OCI-LY7 (cell line): ENCODE data around the gene YARS1. TPM values are rescaled to one million over a fixed set of nuclear protein-coding genes. Genes with fewer than 3 reads are reported as not detected.
"Not testable (repeated sequence)": the region's sequence is repeated elsewhere in the genome, so short reads cannot be mapped to it uniquely, and the experiment has no call there.

ENCODE experiments used
- BruUV-seq: library from RNA; stranded (reverse); fragments of 400-500 nt; replicated peaks from 2 replicates; lab custom pipeline; 2021; lab: Mats Ljungman, UMichigan
- CTCF ChIA-PET: fragments of 300-600 bp; sonication (Branson Sonifier 250); formaldehyde crosslinking; loops from one replicate; lab custom pipeline; 2022; ENCODE audit warnings: antibody characterized with exemption; ENCODE audit not compliant: unreplicated experiment; lab: Charles Lee
- POLR2A ChIA-PET: fragments of 300-600 bp; sonication (Branson Sonifier 250); formaldehyde crosslinking; loops from one replicate; lab custom pipeline; 2022; ENCODE audit warnings: antibody characterized with exemption; lab: Charles Lee
- DNase-seq: peaks from one replicate; pipeline ENCODE4 v3.0.0-alpha.2; 2015; ENCODE audit warnings: low spot score
- H2AFZ ChIP-seq: fragments of 200-600 bp; sonication (generic), shearing (Covaris generic); 2 replicates; pipeline ENCODE4 v1.6.1; 2014; ENCODE audit warnings: mild to moderate bottlenecking, antibody characterized with exemption, low read length, moderate library complexity
- H3K27ac ChIP-seq: fragments of 200-600 bp; sonication (generic); 2 replicates; pipeline ENCODE4 v1.5.1; 2014; ENCODE audit warnings: mixed run types, low read depth, mild to moderate bottlenecking, moderate library complexity, low read length, inconsistent platforms; ENCODE audit not compliant: poor library complexity, severe bottlenecking
- H3K36me3 ChIP-seq: fragments of 200-600 bp; sonication (generic); 2 replicates; pipeline ENCODE4 v1.6.1; 2014; ENCODE audit warnings: mild to moderate bottlenecking, antibody characterized with exemption, low read length, moderate library complexity, mixed read lengths; ENCODE audit not compliant: insufficient read depth
- H3K4me1 ChIP-seq: fragments of 200-600 bp; sonication (generic); 2 replicates; pipeline ENCODE4 v1.5.1; 2014; ENCODE audit warnings: mild to moderate bottlenecking, low read length; ENCODE audit not compliant: insufficient read depth, poor library complexity, severe bottlenecking
- H3K4me2 ChIP-seq: fragments of 200-600 bp; sonication (generic); 2 replicates; pipeline ENCODE4 v1.6.1; 2014; ENCODE audit warnings: mild to moderate bottlenecking, low read length
- H3K4me3 ChIP-seq: fragments of 200-600 bp; sonication (generic); 2 replicates; pipeline ENCODE4 v1.5.1; 2014; ENCODE audit warnings: mild to moderate bottlenecking, low read depth, low read length; ENCODE audit not compliant: poor library complexity, severe bottlenecking
- H3K79me2 ChIP-seq: fragments of 200-600 bp; sonication (generic); 2 replicates; pipeline ENCODE4 v1.6.1; 2016; ENCODE audit warnings: low read depth, mild to moderate bottlenecking, low read length, moderate library complexity, mixed read lengths; ENCODE audit not compliant: insufficient read depth
- H3K9me2 ChIP-seq: fragments of 200-600 bp; sonication (generic); 2 replicates; pipeline ENCODE4 v1.6.1; 2016; ENCODE audit warnings: mild to moderate bottlenecking, low read length, mixed read lengths; ENCODE audit not compliant: insufficient read depth
- H3K9me3 ChIP-seq: fragments of 200-600 bp; sonication (generic); 2 replicates; pipeline ENCODE4 v1.6.1; 2014; ENCODE audit warnings: mild to moderate bottlenecking, mixed run types, low read length, mixed read lengths
- H4K20me1 ChIP-seq: fragments of 200-600 bp; sonication (generic); 2 replicates; pipeline ENCODE4 v1.6.1; 2014; ENCODE audit warnings: mild to moderate bottlenecking, antibody characterized with exemption, low read length, moderate library complexity, mixed read lengths; ENCODE audit not compliant: insufficient read depth
- EZH2phosphoT487 ChIP-seq: fragments of 200-600 bp; sonication (generic); IDR thresholded peaks from 2 replicates; pipeline ENCODE4 v1.6.1; 2018; ENCODE audit warnings: low read depth, borderline replicate concordance, mild to moderate bottlenecking, mixed run types, antibody characterized with exemption, low read length, moderate library complexity, mixed read lengths
- intact Hi-C: fragments of 100-400 bp; cut with micrococcal nuclease; formaldehyde crosslinking; loops from one replicate; pipeline ENCODE4 v1.10.0; 2022; ENCODE audit not compliant: unreplicated experiment
- total RNA-seq, 2 experiments: library from RNA; depleted of rRNA in 1 of 2; stranded (reverse); fragments of >200 nt in 1 of 2; shearing (Covaris generic) in 1 of 2; gene quantifications; 2 replicates each; pipeline ENCODE4 v1.2.3, GENCODE V29; 2014 to 2022
- TF ChIP-seq, protein P1 (sequence below): fragments of 200-600 bp; sonication (generic); conservative IDR thresholded peaks from 2 replicates; pipeline ENCODE4 v1.5.1; 2014; ENCODE audit warnings: mild to moderate bottlenecking, antibody characterized with exemption, low read length, moderate library complexity, mixed read lengths

The YARS1 gene
- total RNA-seq, 2 experiments from 2014 or later: 276 to 321 TPM

DNA sequence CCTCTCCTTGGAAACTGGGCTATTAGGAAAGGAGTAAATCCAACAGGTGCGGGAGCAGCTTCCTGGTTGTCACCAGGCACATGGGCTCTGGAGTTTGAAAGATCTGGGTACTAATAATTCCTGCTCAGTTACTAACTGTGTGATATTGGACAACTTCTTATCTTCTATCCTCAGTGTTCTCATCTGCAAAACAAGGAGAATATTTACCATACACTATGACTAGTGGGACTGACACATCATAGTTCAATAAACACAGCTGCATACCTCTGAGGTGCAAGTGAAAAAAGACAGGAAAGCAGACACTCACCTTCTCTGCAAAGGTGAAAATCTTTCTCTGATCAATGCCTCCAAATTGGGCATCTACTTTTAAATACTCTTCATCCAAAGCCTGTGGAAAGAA is 19.7 kb downstream of the YARS1 start:
- Histone ChIP-seq H3K9me2 (no peaks in the 10 kb centered on the region), H3K27ac (no peak overlapping the region), H4K20me1 (peaks cover 7% of the 10 kb centered on the region; the same call in 1 of the 2 replicates), H3K9me3 (no peaks in the 10 kb centered on the region), H3K36me3 (peaks cover 95% of the 10 kb centered on the region), H3K4me1 (no peaks in the 10 kb centered on the region), H3K4me2 (no peak overlapping the region), H3K4me3 (no peak overlapping the region), H2AFZ (no peak overlapping the region), H3K79me2 (peaks cover 8% of the 10 kb centered on the region)
- CTCF ChIA-PET: interaction anchor here (0.6 kb wide), 1 partner anchor 75 kb away, joined by 6 read pairs; no protein-coding TSS in a partner anchor
- no TSS peak for BruUV-seq
- intact Hi-C loops: no loop called here
- POLR2A ChIA-PET: no interaction called here
- DNase-seq: no peak
- TF ChIP-seq EZH2phosphoT487: no peak
- TF ChIP-seq, protein P1, sequence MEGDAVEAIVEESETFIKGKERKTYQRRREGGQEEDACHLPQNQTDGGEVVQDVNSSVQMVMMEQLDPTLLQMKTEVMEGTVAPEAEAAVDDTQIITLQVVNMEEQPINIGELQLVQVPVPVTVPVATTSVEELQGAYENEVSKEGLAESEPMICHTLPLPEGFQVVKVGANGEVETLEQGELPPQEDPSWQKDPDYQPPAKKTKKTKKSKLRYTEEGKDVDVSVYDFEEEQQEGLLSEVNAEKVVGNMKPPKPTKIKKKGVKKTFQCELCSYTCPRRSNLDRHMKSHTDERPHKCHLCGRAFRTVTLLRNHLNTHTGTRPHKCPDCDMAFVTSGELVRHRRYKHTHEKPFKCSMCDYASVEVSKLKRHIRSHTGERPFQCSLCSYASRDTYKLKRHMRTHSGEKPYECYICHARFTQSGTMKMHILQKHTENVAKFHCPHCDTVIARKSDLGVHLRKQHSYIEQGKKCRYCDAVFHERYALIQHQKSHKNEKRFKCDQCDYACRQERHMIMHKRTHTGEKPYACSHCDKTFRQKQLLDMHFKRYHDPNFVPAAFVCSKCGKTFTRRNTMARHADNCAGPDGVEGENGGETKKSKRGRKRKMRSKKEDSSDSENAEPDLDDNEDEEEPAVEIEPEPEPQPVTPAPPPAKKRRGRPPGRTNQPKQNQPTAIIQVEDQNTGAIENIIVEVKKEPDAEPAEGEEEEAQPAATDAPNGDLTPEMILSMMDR: no peak

DNA sequence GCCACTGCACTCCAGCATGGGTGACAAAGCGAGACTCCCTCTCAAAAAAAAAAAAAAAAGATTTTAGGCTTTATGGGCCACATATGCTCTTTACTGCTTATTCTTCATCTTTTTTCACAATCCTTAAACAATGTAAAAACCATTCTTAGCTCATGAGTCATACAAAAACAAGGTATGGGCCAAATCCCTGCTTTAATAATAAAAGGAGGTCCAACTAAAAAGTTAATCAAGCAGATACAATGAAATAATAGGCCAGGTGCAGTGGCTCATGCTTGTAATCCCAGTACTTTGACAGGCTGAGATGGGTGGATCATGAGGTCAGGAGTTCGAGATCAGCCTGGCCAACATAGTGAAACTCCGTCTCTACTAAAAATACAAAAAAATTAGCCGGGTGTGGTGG is 21.4 kb downstream of the YARS1 start:
- H3K4me3 ChIP-seq, H4K20me1 ChIP-seq, DNase-seq, H3K4me1 ChIP-seq, BruUV-seq, H3K4me2 ChIP-seq, H3K27ac ChIP-seq, H2AFZ ChIP-seq, intact Hi-C loops, H3K9me3 ChIP-seq, H3K9me2 ChIP-seq, CTCF ChIA-PET, H3K79me2 ChIP-seq: not testable (repeated sequence)
- POLR2A ChIA-PET: interaction anchor here (0.7 kb wide), 1 partner anchor 331 kb away, joined by 3 read pairs; the partner anchor contains the start of gene ZBTB8B
- H3K36me3 ChIP-seq: peaks cover 97% of the 10 kb centered on the region

DNA sequence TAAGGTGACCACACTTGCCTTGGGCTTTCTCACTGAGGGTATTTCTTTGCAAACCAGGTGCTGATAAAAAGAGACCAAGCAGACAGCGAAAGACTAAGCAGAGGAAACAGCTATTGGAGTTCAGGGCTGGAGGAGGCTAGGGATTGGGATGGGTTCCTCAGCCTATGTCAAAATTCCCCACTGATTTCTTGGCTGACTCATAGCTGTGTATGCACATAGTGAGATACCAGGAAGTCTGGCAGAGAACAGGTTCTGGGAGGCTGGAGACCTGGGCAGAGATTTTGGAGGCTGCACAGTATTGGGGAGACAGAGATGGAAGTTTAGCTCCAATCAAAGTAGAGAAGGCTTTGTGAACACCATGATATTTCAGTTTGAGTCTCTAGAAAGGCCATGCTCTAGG is 25.3 kb downstream of the YARS1 start:
- Histone ChIP-seq H4K20me1 (no peaks in the 10 kb centered on the region), H3K79me2 (peaks cover 3% of the 10 kb centered on the region), H3K4me3 (no peak overlapping the region), H3K9me2 (no peaks in the 10 kb centered on the region), H3K27ac (no peak overlapping the region), H3K9me3 (no peaks in the 10 kb centered on the region), H3K36me3 (peaks cover 93% of the 10 kb centered on the region), H2AFZ (no peak overlapping the region), H3K4me1 (no peaks in the 10 kb centered on the region), H3K4me2 (no peak overlapping the region)
- intact Hi-C loops: no loop called here
- no TSS peak for BruUV-seq
- TF ChIP-seq, protein P1: no peak
- TF ChIP-seq EZH2phosphoT487: no peak
- CTCF ChIA-PET: no interaction called here
- POLR2A ChIA-PET: no interaction called here
- DNase-seq: no peak

DNA sequence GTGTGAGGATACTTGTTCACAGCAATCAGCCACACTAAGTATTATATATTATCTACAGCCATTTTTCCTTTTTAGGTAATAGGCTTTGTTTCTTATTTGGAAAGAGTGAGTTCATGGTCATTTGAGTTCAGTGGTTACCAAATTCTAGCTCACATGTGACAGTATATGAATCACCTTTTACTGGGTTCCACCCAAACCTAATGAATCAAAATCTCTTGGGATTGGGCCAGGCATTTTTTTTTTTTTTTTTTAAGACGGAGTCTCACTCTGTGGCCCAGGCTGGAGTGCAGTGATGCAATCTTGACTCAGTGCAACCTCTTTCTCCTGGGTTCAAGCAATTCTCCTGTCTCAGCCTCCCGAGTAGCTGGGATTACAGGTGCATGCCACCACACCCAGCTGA is 27.8 kb downstream of the YARS1 start:
- POLR2A ChIA-PET: interaction anchor here (0.6 to 1.0 kb wide), 2 partner anchors 10 to 34 kb away, joined by 3 read pairs; no protein-coding TSS in a partner anchor
- intact Hi-C loops, BruUV-seq, H4K20me1 ChIP-seq, H3K4me1 ChIP-seq, H3K9me2 ChIP-seq, H3K4me2 ChIP-seq, H3K4me3 ChIP-seq, H3K79me2 ChIP-seq, H2AFZ ChIP-seq, CTCF ChIA-PET, DNase-seq, H3K27ac ChIP-seq, H3K9me3 ChIP-seq: not testable (repeated sequence)
- peaks cover 94% of the 10 kb centered on the region for H3K36me3 ChIP-seq
